Measurements from ENCODE around the gene OOSP2.
"Not testable (repeated sequence)": the region's sequence is repeated elsewhere in the genome, so short reads cannot be mapped to it uniquely, and the experiment has no call there.

The OOSP2 gene, protein sequence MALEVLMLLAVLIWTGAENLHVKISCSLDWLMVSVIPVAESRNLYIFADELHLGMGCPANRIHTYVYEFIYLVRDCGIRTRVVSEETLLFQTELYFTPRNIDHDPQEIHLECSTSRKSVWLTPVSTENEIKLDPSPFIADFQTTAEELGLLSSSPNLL

DNA sequence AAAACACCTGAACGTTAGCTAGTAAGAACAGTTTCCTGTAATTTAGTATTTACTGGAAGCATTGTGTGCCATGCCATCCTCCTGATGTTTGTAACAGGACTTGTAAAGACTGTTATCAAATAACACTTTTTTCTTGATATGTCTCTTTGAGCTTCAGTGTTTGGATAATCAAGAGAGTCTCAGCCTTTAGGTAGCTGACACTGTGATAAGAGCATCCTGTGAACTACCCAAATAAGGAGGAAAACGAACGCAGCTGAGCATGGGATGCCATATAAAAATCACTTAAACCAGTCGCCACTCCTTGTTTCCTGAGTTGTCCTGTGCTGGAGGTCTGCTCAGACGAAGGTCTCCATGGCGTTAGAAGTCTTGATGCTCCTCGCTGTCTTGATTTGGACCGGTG is at the start of gene OOSP2:
Gene OOSP2 (plus strand): TSS at position 301 of the 400 bp plus-strand sequence. CDS start 51 bp downstream, at position 352.
- DNase-seq = no peak

DNA sequence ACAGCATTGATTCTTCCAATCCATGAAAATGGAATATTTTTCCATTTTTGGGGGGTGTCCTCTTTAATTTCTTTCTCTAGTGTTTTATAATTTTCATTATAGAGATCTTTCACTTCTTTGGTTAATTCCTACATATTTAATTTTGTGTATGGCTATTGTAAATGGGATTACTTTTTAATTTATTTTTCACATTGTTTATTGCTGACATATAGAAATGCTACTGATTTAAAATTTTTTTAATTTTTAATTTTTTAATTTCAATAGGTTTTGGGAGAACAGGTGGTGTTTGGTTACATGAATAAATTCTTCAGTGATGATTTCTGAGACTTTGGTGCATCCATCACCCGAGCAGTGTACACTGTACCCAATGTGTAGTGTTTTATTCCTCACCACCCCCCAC is 49.8 kb upstream of the OOSP2 start:
- DNase-seq = no peak

DNA sequence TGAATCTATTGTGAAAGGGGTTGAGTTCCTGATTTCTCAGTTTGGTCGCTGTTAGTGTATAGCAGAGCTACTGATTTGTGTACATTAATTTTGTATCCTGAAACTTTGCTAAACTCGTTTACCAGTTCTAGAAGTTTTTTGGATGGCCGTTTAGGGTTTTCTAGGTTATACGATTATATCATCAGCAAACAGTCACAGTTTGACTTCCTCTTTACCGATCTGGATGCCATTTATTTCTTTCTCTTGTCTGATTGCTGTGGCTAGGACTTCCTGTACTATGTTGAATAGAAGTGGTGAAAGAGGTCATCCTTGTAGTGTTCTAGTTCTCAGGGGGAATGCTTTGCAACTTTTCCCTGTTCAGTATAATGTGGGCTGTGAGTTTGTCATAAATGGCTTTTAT is 47.8 kb upstream of the OOSP2 start:
- no peak for DNase-seq

DNA sequence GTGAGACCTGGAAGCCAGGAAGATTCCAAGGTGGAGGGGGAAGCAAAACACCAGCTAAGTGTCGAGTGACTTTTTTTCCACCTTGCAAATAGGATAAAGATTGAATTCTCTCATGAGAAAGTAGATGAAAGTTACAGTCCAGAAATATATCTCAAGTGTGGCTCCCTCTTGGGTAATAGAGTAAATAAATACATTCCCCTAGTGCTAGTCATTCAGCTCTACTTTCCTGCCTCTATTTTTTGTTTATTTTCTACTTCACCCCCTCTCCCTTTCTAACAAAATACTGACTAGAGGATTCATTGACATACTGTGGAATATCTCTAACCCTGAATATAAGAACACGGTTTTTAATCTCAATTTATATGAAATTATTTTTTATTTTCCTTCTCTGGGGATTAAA is 42.4 kb upstream of the OOSP2 start:
- no peak for DNase-seq

DNA sequence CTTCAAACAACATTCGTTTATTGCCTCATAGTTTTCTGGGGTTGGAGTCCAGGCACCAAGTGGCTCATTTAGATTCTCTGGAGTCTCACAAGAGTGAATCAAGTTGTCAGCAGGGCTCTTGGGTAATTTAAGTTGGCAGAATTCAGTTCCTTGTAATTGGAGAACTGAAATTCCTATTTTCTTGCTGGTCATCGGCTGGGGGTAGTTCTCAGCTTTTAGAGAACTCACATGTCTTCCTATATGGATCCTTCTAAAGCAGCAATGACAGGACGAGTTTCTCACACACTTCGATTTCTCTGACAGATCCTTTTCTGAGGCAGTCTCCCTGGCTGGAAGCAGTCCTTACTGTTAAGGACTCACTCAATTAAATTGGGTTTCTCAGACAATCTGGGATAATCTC is 40.5 kb upstream of the OOSP2 start:
- no peak for DNase-seq

DNA sequence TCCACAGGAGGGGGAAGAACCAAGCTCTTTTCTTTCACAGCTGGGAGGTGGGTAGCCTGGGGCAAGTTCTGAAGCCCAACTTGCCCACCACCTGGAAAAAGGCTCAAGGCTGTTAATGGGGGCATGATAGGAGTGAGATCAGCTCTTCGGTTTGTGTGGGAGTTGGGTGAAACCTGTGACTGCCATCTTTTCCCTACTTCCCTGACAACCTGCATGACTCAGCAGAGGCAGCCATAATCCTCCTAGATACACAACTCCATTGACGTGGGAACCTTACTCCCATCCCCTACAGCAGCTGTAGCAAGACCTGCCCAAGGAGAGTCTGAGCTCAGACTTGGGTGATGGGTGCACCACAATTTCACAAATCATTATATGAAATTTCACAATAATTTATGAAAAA is 36.5 kb upstream of the OOSP2 start:
- no peak for DNase-seq

DNA sequence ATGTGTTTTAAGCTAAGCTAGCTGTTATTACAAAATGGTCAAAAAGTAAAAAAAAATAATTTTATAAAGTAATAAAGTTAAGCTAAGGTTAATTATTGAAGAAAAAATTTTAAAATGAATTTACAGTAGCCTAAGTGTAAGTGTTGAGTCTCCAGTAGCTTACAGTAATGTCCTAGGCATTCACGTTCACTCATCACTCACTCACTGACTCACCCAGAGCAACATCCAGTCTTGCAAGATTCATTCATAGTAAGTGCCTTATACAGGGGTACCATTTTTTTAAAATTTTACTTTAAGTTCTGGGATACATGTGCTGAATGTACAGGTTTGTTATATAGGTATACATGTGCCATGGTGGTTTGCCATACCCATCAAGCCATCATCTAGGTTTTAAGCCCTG is 34.8 kb upstream of the OOSP2 start:
- DNase-seq = no peak

DNA sequence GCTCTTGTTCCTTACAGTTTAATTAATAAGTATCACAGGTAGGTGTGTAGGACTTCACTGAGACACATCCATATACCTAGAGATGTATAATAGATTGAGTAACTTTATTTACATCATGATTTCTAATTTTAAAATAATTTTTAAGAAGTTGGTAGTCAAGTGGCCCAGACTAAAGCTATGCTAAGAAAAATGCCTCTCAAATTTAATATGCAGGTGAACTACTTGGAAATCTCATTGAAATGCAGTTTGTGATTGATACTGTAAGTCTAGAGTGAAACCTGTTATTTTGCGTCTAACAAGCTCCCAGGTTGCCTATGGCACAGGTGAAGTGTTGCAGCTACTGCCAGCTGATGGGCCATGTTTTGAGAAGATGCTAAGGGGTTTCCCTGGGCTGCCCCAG is 23.3 kb upstream of the OOSP2 start, which contains the start of gene OOSP4B:
Gene OOSP4B (plus strand): TSS at position 301 of the 400 bp plus-strand sequence.
- DNase-seq = no peak

DNA sequence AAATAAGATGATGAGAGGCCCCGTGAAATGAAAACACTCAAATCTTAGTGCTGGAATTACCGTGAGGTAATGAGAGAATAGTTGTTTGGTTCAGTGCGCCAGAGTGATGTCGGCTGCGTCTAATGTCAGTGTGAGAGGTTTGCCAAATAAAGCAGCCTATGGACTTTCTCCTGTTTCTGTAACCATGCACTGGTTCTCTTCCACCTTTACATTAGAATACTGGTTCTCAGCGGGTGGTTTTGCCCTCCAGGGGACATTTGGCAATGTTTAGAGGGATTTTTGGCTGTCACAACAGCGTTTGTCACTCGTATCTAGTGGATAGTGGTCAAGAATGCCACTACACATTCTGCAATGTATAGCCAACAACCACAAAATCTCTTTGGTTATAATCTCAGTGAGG is 22.2 kb upstream of the OOSP2 start:
- no peak for DNase-seq

DNA sequence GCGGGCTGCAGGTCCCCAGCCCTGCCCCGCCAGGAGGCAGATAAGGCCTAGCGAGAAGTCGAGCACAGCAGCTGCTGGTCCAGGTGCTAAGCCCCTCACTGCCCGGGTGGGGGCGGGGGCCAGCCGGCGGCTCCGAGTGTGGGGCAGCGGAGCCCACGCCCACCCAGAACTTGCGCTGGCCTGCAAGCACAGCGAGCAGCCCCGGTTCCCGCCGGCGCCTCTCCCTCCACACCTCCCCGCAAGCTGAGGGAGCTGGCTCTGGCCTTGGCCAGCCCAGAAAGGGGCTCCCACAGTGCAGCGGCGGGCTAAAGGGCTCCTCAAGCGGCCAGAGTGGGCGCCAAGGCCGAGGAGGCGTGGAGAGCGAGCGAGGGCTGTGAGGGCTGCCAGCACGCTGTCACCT is 19.8 kb upstream of the OOSP2 start:
- not testable (repeated sequence) for DNase-seq

DNA sequence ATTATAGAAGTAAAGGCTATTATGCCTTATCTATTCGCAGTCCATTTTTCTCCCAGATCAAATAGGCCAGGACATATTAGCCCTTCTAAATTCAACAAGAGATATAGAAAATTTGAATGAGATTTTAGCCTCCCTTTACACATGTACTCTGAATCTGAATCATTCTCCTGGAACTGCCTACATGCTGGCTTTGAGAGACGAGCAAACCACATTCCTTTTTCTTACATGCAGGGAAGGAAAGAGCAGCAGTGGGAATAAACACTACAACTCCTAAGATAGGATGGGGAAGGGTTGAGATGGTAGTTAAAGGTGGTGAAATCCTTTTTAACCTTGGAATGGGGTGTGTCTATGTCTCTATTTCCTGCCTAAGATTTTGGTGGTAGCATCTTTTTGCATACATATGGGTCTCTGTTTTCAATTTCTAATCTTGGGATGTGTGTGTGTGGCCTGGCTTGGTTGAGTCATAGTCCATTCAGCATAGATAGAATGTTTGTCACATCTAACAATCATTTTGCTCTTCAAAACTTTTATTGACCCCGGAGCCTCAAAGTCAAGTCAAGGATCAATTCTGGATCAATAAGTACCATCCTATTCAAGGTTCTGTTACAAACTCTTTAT is 11.1 kb upstream of the OOSP2 start:
- DNase-seq = no peak

DNA sequence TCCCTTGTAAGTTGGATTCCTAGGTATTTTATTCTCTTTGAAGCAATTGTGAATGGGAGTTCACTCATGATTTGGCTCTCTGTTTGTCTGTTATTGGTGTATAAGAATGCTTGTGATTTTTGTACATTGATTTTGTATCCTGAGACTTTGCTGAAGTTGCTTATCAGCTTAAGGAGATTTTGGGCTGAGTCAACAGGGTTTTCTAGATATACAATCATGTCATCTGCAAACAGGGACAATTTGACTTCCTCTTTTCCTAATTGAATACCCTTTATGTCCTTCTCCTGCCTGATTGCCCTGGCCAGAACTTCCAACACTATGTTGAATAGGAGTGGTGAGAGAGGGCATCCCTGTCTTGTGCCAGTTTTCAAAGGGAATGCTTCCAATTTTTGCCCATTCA is 10.2 kb downstream of the OOSP2 start:
- not testable (repeated sequence) for DNase-seq

DNA sequence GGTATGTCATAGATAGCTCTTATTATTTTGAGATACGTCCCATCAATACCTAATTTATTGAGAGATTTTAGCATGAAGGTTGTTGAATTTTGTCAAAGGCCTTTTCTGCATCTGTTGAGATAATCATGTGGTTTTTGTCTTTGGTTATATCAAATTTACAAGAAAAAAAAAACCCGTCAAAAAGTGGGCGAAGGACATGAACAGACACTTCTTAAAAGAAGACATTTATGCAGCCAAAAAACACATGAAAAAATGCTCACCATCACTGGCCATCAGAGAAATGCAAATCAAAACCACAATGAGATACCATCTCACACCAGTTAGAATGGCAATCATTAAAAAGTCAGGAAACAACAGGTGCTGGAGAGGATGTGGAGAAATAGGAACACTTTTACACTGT is 10.6 kb downstream of the OOSP2 start:
- DNase-seq = not testable (repeated sequence)

DNA sequence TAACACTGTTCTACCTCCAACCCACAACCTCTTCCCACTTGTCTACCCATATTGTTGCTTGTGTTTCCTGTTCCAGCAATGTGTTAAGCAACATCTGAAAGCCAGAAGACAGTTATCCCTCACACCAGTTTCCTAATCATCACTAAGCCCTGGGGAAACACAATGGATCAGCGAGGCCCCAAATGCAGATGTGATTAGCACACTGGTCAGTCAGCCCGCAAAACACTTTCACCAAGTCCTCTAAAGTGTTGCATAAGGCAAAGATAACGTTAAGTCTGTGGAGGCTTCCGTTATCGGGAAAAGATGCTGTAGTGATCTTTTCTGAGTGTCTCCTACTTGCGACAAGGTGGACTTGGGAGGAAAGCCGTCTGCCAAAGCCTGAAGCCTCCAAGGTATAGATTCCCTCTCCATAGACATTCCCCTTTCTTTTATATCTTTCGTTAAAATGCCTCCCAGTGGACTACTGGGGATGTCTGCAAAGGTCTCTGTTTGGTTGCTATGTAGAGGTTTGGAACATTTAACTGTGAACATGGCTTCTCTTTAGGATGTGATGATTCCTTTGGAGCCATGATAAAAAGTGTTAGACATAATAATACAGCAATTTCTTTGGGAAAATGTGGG is 16.2 kb downstream of the OOSP2 start, which contains the start of gene MS4A3:
Gene MS4A3 (plus strand): TSS at position 317 of the 621 bp plus-strand sequence. CDS start 4,496 bp downstream, outside the sequence.
- no peak for DNase-seq

DNA sequence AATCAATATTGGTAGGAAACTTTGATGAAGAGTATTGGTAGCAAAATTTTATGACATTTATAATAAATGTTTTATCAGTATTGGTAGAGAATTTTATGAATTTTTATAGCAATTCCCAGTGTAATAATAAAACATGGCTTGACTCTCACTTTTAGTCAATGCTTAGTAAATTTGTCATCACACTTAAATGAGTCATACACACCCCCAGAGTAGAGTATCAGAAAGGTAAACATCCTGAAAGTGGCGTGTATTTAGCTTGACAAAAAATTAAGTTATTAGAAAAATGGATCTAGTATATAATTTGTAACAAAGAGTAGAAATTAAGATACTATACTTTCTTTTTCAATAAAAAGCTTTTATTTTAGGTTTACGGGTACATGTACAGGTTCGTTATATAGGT is 18.8 kb downstream of the OOSP2 start:
- no peak for DNase-seq

DNA sequence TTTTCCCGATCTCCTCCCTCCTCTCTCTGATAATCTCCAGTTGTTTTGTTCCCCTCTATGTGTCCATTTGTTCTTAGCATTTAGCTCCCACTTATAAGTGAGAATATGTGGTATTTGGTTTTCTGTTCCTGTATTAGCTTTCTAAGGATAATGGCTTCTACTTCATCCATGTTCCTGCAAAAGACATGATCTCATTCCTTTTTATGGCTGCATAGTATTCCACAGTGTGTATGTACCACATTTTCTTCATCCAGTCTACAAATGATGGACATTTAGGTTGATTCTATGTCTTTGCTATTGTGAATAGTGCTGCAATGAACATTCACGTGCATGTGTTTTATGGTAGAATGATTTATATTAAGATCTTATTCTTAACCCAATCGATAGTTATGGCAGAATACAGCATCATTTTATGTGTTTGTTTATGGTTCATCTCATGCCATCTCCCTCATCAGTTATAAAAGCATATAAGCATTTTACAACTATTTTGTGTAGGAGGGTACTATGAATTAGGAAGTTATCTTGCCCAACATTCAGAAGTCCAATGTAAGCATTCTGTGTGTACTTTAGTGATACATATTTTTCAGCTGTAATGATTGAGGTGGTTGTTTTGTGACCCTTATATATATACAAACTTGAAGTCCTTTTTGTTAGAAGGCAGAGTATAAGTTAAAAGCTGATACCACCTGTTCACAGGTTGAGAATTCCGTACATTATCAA is 19.5 kb downstream of the OOSP2 start:
- no peak for DNase-seq

DNA sequence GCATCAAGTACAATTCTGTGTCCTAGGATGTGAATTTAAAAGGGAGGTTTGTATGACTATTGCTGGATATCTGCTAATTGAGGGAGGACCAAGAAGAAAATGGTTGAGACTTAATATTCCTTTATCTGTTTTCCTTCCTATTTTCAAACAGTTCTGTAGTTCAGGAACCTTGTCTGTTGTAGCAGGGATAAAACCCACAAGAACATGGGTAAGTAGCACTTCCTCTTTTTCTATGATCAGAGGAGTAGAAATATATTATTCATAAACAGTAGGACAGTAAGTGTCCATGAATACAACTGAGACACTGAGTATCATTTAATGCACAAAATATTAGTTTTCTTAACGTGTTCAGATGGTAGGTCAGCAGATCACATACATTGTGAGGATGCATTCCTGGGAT is 23.9 kb downstream of the OOSP2 start:
- no peak for DNase-seq

DNA sequence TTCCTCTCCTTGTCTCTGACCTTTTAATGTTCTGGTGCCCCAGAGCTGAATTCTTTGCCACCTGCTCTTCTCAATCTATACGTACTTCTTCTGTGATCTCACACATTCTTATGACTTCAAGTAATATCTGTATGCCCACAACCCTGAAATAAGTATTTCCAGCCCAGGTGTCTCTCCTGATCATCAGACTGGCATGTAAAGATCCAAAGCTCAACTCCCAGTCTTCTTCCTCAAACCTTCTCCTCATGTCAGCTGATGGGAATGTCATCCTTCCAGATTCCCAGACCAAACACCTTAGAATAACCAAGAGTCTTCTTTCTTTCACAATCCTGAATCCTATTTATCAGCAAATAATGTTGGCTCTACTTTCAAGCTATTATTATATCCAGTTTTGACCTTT is 25.6 kb downstream of the OOSP2 start:
- no peak for DNase-seq

DNA sequence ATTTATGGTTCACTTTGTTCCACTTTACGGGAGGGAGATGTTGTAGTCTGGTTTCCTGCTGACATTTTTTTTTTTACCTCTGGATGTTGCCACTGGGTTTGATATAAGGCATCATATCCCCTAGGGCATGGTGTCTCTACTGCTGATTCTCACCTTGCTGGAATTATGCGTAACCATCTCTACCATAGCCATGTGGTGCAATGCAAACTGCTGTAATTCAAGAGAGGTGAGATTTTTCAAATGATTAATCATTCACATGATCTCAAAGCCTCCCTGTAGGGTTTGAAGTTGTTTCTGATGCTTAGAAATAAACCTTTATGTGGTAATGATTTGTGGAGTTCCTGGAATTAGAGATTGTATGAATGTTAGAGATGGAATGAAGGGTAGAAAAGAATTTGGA is 29.2 kb downstream of the OOSP2 start:
- DNase-seq = no peak

DNA sequence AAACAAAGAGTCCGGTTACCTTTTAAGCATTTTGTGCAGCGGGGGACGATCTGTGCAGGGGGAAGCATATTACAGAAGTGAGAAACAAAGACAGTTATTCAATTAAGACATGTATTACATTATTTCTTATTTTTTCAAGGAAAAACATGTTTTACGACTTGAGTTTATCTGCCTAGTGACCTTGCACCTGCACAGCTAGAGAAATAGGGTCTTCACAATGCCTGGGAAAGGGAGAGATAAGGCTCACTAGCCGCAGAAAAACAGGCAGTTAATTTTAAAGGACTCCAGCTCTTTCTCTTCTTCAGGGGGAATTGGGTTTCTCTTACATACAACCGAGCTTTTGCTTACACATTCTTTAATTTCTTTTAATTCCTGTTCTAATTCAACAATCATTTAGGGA is 31.4 kb downstream of the OOSP2 start:
- DNase-seq = not testable (repeated sequence)

DNA sequence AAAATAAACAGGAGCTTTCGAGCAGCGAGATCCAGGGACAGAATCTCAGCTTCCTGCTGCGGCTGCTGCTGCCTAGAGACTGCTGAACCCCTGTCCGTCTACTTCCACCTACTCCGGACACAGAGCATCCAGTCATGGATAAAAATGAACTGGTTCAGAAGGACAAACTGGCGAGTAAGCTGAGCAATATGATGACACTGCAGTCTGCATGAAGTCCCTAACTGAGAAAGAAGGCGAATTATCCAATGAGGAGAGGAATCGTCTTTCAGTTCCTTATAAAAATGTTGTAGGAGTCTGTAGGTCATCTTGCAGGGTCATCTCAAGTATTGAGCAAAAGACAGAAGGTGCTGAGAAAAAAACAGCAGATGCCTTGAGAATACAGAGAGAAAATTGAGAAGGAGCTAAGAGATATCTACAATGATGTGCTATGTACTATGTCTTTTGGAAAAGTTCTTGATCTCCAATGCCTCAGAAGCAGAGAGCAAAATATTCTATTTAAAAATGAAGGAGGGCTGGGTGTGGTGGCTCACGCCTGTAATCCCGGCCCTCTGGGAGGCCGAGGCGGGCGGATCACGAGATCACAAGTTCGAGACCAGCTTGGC is 37.1 kb downstream of the OOSP2 start:
- no peak for DNase-seq

DNA sequence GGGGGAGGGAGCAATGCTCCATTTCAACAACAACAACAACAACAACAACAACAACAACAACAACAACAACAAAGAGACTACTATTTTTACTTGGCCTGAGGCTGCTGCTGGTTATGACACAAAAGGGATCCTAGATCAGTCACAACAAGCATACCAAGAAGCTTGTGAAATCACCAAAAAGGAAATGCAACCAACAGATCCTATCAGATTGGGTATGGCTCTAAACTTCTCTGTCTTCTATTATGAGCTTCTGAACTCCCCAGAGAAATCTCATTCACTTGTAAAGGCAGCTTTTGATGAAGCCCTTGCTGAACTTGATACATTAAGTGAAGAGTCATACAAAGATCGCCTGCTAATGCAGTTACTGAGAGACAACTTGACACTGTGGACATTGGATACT is 37.8 kb downstream of the OOSP2 start:
- DNase-seq = no peak

DNA sequence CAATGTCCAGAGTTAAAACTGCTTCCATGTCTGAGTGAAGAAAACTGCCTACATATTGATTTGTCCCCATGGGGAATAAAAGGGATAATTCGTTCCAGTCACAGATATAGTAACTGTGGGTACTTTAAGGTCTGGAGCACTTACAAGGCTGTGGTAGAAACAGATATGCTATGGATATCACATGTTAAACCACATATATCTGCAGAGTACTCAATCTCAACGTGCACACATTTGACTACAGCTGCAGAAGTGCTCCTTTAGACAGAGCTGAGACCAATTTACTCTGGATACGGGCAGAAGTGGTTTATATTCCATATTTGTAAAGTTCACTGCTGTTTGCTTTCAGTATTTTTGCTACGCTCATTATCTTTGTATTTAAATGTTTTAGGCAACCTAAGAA is 38.5 kb downstream of the OOSP2 start:
- DNase-seq = no peak
